NCI-H748 (cell line): Measurements from ENCODE around the gene PTCD1.

Experiments
- DNase-seq: peaks from one replicate; lab custom pipeline; 2025; ENCODE audit not compliant: unreplicated experiment; lab: John Stamatoyannopoulos, UW

Gene PTCD1

GRCh38 chr7:99438573-99439480, at the start of gene PTCD1, which contains the start of gene CPSF4:
Gene PTCD1, minus strand, starts transcription at chr7:99438798. Its CDS starts 3,556 bp downstream, at chr7:99435242.
Gene CPSF4, plus strand, starts transcription at chr7:99438943. Its CDS starts 140 bp downstream, at chr7:99439083.
- DNase-seq, result peak; percentile 94

GRCh38 chr7:99485094-99485493, 46.5 kb upstream of the PTCD1 start:
- no peak for DNase-seq

- no peak for DNase-seq
These were observed 40.2 kb upstream of the PTCD1 start for GRCh38 chr7:99478464-99479440.

GRCh38 chr7:99476107-99476506, 37.5 kb upstream of the PTCD1 start:
- DNase-seq, result no peak

- DNase-seq, result peak; percentile 47
These were observed 34.7 kb upstream of the PTCD1 start for GRCh38 chr7:99473315-99473596.

- DNase-seq, result peak; percentile 98
These were observed 34.1 kb upstream of the PTCD1 start, which contains the start of gene ZNF789 for GRCh38 chr7:99472561-99473314. Gene ZNF789, plus strand, starts transcription at chr7:99472890. Its CDS starts 3,567 bp downstream, at chr7:99476457.

- DNase-seq, result no peak
These were observed 30.9 kb upstream of the PTCD1 start for GRCh38 chr7:99469381-99470065.

GRCh38 chr7:99468336-99468918, 29.8 kb upstream of the PTCD1 start:
- no peak for DNase-seq

GRCh38 chr7:99465421-99465768, 26.8 kb upstream of the PTCD1 start:
- no peak for DNase-seq

GRCh38 chr7:99461221-99461620, 22.6 kb upstream of the PTCD1 start:
- no peak for DNase-seq

- no peak for DNase-seq
These were observed 22.1 kb upstream of the PTCD1 start for GRCh38 chr7:99460651-99461050.

- DNase-seq, result peak; percentile 35
These were observed 20.5 kb upstream of the PTCD1 start for GRCh38 chr7:99459087-99459486.

GRCh38 chr7:99457650-99458493, 19.3 kb upstream of the PTCD1 start:
- DNase-seq, result no peak

GRCh38 chr7:99457050-99457649, 18.6 kb upstream of the PTCD1 start:
- DNase-seq, result no peak

- DNase-seq, result no peak
These were observed 17.7 kb upstream of the PTCD1 start for GRCh38 chr7:99456288-99456687.

- no peak for DNase-seq
These were observed 17.3 kb upstream of the PTCD1 start for GRCh38 chr7:99455874-99456273.

GRCh38 chr7:99453105-99453504, 14.5 kb upstream of the PTCD1 start:
- no peak for DNase-seq

GRCh38 chr7:99452541-99452940, 13.9 kb upstream of the PTCD1 start:
- DNase-seq, result no peak

GRCh38 chr7:99451936-99452335, 13.3 kb upstream of the PTCD1 start:
- DNase-seq, result no peak
